CD4-positive, alpha-beta T cell treated with Interleukin-6 at 100 ng/mL for 8 hours (primary cell): ENCODE results near the gene EFNB1.
A peak's percentile ranks its signal among the peaks of the same experiment; 100 is the strongest.

Experiments used
- DNase-seq: peaks from one replicate; pipeline ENCODE4 v3.0.0-alpha.2; 2020; ENCODE audit warnings: mixed read lengths, low spot score

Gene EFNB1

GRCh38 chrX:68827848-68828624, 785 bp upstream of the EFNB1 start:
- peak; percentile 72 for DNase-seq

GRCh38 chrX:68829582-68830418, 979 bp downstream of the EFNB1 start:
- no peak for DNase-seq

GRCh38 chrX:68830419-68831404, 1.9 kb downstream of the EFNB1 start:
- DNase-seq = no peak

- no peak for DNase-seq
These were observed 2.7 kb downstream of the EFNB1 start for GRCh38 chrX:68831405-68832100.

GRCh38 chrX:68832101-68832416, 3.2 kb downstream of the EFNB1 start:
- no peak for DNase-seq

GRCh38 chrX:68832516-68833447, 4.0 kb downstream of the EFNB1 start:
- no peak for DNase-seq

- no peak for DNase-seq
These were observed 4.6 kb downstream of the EFNB1 start for GRCh38 chrX:68833448-68833805.

GRCh38 chrX:68833855-68834331, 5.1 kb downstream of the EFNB1 start:
- DNase-seq = no peak

- no peak for DNase-seq
These were observed 5.7 kb downstream of the EFNB1 start for GRCh38 chrX:68834371-68835103.

GRCh38 chrX:68835104-68835442, 6.3 kb downstream of the EFNB1 start:
- no peak for DNase-seq

GRCh38 chrX:68835468-68835867, 6.6 kb downstream of the EFNB1 start:
- no peak for DNase-seq

GRCh38 chrX:68837119-68837518, 8.3 kb downstream of the EFNB1 start:
- DNase-seq = no peak

GRCh38 chrX:68838571-68838910, 9.7 kb downstream of the EFNB1 start:
- no peak for DNase-seq

- DNase-seq = no peak
These were observed 10.9 kb downstream of the EFNB1 start for GRCh38 chrX:68839771-68840170.

GRCh38 chrX:68840256-68840655, 11.4 kb downstream of the EFNB1 start:
- no peak for DNase-seq

GRCh38 chrX:68841251-68842049, 12.6 kb downstream of the EFNB1 start:
- DNase-seq = no peak

GRCh38 chrX:68842351-68842750, 13.5 kb downstream of the EFNB1 start:
- no peak for DNase-seq

- no peak for DNase-seq
These were observed 14.2 kb downstream of the EFNB1 start for GRCh38 chrX:68842781-68843581.
